GM10248 (cell line): ENCODE results near the gene CA10.

Source experiments
- CTCF ChIA-PET: fragments of 300-600 bp; sonication (Branson Sonifier 250); formaldehyde crosslinking; extraction: SDS; loops from one replicate; lab custom pipeline; 2021; ENCODE audit warnings: antibody characterized with exemption; lab: Yijun Ruan, JAX
- POLR2A ChIA-PET: fragments of 350-650 bp; sonication (Branson Sonifier 250); formaldehyde crosslinking; extraction: SDS; loops from one replicate; lab custom pipeline; 2020; ENCODE audit warnings: antibody characterized with exemption; lab: Yijun Ruan, JAX
- DNase-seq: peaks from one replicate; pipeline ENCODE4 v3.0.0; 2012; ENCODE audit errors: extremely low spot score
- TF ChIP-seq, protein P1 (sequence below): IDR thresholded peaks from 2 replicates; pipeline ENCODE4 v1.5.1; 2012; ENCODE audit warnings: mild to moderate bottlenecking, low read depth; ENCODE audit errors: extremely low read depth, missing control alignments, control extremely low read depth

The CA10 gene

DNA sequence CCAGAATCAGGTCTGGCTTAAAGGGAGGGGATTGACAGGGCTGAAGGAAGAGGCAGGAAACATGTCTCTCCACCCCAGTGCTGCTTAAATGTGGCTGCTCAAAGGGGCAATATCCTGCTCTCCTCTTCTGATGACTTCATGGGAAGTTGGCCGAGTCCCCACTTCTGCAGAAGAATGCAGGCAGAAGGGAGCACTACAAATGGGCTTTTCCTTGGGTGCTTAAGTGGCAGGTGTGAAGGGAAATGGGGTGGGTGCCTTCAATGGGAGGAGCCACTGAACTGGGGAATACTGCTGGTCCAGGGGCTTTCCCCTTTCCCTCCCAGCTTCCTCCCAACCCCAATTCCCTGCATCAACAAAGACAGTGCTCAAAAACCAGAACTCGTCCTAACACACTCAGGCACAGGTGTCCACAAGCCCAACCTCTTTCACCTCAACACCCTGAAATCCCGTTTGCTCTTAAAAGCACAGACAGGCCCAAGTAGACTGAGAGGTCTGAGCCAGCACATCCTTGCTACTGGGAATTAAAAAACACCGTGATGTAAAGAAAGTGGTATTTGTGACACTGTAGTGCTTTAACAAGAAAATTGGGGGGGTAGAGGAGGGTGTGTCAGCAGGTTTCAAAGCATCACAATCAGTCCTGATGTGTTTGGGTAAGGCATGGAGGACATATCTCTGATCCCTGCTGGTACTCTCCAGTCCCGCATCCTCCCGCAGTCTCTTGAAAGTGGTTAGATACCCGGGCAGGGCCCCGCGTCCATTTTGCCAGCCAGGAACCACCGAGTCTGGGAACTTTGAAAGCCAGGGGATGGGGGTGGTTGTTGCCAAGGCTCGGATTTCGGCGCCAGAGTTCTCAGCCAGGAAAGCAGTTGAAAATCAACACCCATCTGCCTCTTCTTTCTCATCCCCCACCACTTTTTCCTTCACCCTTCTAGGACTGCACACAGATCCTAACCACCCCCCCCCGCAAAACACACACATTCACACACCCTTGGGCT lies 1.6 kb downstream of the CA10 start:
- no peak for DNase-seq
- CTCF ChIA-PET: no interaction called here
- TF ChIP-seq, protein P1, sequence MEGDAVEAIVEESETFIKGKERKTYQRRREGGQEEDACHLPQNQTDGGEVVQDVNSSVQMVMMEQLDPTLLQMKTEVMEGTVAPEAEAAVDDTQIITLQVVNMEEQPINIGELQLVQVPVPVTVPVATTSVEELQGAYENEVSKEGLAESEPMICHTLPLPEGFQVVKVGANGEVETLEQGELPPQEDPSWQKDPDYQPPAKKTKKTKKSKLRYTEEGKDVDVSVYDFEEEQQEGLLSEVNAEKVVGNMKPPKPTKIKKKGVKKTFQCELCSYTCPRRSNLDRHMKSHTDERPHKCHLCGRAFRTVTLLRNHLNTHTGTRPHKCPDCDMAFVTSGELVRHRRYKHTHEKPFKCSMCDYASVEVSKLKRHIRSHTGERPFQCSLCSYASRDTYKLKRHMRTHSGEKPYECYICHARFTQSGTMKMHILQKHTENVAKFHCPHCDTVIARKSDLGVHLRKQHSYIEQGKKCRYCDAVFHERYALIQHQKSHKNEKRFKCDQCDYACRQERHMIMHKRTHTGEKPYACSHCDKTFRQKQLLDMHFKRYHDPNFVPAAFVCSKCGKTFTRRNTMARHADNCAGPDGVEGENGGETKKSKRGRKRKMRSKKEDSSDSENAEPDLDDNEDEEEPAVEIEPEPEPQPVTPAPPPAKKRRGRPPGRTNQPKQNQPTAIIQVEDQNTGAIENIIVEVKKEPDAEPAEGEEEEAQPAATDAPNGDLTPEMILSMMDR: no peak
- POLR2A ChIA-PET: no interaction called here

DNA sequence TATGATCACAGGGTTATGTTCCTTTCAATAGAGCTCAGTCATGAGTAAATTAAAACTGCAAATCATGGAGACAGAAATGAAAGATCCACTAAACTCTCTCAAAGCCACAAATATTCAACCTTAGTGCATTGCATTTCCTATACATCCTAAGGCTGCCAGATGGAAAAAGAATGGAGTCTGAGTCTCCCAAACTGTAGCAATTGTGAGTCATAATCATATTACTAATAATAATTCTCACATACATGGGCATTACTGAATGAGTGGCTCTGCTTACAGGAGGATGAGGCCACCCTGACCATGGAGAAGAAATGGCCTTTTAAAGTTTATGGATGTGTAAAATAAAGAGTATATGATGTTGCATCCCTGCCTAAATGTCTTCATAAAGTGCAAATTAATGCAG lies 3.2 kb downstream of the CA10 start:
- TF ChIP-seq, protein P1: no peak
- CTCF ChIA-PET: no interaction called here
- POLR2A ChIA-PET: no interaction called here
- no peak for DNase-seq

DNA sequence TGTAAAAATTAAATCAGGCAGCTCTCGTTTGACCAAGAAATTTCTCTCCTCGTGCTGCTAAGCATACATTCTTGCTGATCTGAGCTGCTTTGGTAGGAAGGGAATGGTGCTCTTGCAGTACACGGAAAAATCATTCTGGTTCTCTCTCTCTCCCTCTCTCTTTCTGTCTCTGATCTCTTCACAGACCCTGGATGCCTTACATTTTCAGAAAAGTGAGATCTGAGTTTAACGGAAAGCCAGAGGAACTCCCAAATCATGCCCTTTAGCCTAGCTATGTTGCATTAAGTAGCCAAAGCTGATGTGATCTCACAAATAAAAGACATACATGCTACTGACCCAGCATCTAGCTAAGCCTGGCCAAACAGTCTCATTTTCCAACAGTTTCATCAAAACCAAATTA lies 4.0 kb downstream of the CA10 start:
- TF ChIP-seq, protein P1: no peak
- DNase-seq: no peak
- ChIA-PET CTCF (no interaction called here), POLR2A (no interaction called here)

DNA sequence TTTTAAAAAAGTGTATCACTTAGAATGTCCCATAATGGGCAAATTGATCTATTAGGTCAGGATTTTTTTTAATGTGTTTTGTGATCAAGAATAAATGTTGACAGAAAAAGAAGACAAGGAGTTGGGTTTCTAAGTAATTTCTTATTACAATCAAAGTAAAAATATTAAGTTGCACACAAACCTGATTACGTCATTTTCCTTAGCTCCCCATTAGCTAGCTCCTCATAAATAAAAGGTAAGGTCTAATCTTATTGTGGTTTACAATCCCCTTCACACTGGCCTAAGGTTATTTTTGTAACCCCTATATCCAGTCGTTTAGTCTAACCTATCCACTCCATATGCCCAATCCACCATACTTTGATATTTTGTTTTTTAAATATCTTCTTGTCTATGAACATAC lies 7.6 kb downstream of the CA10 start:
- POLR2A ChIA-PET: no interaction called here
- CTCF ChIA-PET: no interaction called here
- DNase-seq: no peak
- TF ChIP-seq, protein P1: no peak

DNA sequence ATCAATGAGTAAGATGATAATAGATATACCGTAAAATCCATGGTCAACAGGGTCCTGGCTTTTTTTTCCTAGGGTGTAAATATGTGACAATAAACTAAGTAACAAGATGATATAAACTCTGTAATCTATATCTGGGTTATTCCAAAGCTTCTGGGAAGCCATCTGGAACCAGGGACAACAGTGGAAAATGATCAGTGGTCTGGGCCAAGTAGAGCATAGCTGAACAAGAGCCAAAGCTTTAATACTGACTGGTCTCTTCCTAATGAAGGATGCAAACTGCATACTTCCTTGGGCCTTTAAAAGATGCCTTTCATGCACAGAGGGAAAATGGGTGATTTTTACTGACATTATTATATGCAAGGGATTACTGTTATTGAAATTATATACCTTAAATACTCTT lies 8.9 kb downstream of the CA10 start:
- CTCF ChIA-PET: no interaction called here
- POLR2A ChIA-PET: no interaction called here
- TF ChIP-seq, protein P1: no peak
- DNase-seq: no peak

DNA sequence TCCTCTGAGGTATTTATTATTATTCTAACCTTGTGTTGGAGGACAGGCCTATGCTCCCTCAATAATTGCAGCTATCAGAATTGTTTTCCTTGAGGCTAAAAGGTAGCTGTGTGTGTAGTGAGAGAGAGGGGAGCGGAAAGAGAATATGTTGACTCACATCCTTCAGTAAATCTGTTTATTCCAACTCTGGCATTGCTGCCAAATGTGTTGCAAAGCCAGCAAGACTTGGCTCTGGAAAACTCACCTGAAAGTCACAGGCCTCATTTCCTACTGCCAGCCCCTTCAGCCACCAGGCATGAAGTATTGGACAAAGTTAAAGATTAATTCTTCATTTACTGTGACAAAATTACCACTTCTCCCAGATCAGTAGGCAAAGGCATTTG lies 9.6 kb downstream of the CA10 start:
- TF ChIP-seq, protein P1: no peak
- ChIA-PET POLR2A (no interaction called here), CTCF (no interaction called here)
- DNase-seq: no peak
